C4-2B (cell line): ENCODE results near the gene MOSMO.
"Not testable (repeated sequence)": the region's sequence is repeated elsewhere in the genome, so short reads cannot be mapped to it uniquely, and the experiment has no call there.

ENCODE experiments used
- H3K27ac ChIP-seq: fragments of 450-650 bp; 2 replicates; pipeline ENCODE4 v1.5.1; 2017
- CTCF ChIP-seq: fragments of 450-650 bp; conservative IDR thresholded peaks from 2 replicates; pipeline ENCODE4 v1.5.1; 2017; ENCODE audit warnings: mild to moderate bottlenecking
- ZFX ChIP-seq: fragments of 450-650 bp; IDR thresholded peaks from 2 replicates; pipeline ENCODE4 v1.6.1; 2017

Gene MOSMO

GRCh38 chr16:22001591-22001990, 6.3 kb upstream of the MOSMO start:
- TF ChIP-seq CTCF (no peak), ZFX (no peak)
- H3K27ac ChIP-seq, result no peak overlapping the region

- not testable (repeated sequence) for H3K27ac ChIP-seq
Observed at GRCh38 chr16:22002047-22002446, 5.9 kb upstream of the MOSMO start.

- no peak overlapping the region for H3K27ac ChIP-seq
- TF ChIP-seq ZFX (no peak), CTCF (no peak)
Observed at GRCh38 chr16:22003195-22003594, 4.7 kb upstream of the MOSMO start.

GRCh38 chr16:22004341-22004740, 3.6 kb upstream of the MOSMO start:
- TF ChIP-seq CTCF (no peak), ZFX (no peak)
- H3K27ac ChIP-seq, result no peak overlapping the region

GRCh38 chr16:22005746-22006145, 2.2 kb upstream of the MOSMO start:
- no peak for TF ChIP-seq ZFX
- TF ChIP-seq CTCF, result no peak
- no peak overlapping the region for H3K27ac ChIP-seq

- H3K27ac ChIP-seq, result no peak overlapping the region
- TF ChIP-seq CTCF, result no peak
- no peak for TF ChIP-seq ZFX
Observed at GRCh38 chr16:22006636-22007035, 1.3 kb upstream of the MOSMO start.

- peak overlapping the region; percentile 80 for H3K27ac ChIP-seq
Observed at GRCh38 chr16:22007159-22007508, 777 bp upstream of the MOSMO start.

More at GRCh38 chr16:22007159-22007508, 777 bp upstream of the MOSMO start:
- TF ChIP-seq ZFX (no peak), CTCF (no peak)
